Superior temporal gyrus (tissue), 1 donor: ENCODE results near the gene CTRL.
A peak's percentile ranks its signal among the peaks of the same experiment; 100 is the strongest.
"Not testable (repeated sequence)": the region's sequence is repeated elsewhere in the genome, so short reads cannot be mapped to it uniquely, and the experiment has no call there.

ENCODE experiments used
- DNase-seq: peaks from one replicate; pipeline ENCODE4 v3.0.0-alpha.2; 2016; ENCODE audit errors: extremely low spot score

Gene CTRL

DNA sequence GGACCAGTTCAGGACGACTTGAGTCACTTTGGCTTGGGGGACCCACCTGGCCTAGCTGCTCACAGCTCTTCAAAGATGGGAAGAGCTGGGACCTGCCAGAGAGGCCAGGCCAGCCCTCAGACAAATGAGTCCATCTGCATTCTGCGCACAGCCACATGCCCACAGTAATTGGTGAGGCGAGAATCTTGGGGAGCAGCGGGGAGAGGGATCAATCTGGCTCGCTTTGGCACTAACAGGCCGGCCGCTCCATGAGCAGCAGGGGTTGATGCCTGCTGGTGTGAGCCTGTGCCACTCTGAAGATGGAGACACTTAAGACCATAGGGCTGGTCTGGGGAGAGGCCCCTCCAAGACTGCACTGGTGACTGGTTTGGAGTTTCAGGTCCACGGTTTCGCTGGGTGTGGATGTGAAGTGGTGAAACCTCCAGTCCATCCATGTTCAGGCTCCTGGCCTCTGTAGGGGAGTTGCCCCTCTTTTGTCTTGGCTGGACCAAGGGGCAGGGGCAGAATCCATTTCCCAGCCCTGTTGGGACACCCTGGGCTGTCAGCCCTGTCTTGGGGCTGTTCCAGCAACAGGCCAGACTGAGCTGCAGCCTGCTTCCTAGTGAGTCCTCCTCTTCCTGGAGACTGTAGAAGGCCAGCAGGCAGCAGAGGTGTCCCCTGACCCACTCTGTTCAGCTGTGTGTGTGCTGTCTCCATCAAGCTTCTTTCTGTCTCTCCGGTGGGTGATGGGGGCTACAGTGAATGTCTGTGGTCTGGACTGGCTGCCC, 7.3 kb downstream of the CTRL start:
- no peak for DNase-seq

DNA sequence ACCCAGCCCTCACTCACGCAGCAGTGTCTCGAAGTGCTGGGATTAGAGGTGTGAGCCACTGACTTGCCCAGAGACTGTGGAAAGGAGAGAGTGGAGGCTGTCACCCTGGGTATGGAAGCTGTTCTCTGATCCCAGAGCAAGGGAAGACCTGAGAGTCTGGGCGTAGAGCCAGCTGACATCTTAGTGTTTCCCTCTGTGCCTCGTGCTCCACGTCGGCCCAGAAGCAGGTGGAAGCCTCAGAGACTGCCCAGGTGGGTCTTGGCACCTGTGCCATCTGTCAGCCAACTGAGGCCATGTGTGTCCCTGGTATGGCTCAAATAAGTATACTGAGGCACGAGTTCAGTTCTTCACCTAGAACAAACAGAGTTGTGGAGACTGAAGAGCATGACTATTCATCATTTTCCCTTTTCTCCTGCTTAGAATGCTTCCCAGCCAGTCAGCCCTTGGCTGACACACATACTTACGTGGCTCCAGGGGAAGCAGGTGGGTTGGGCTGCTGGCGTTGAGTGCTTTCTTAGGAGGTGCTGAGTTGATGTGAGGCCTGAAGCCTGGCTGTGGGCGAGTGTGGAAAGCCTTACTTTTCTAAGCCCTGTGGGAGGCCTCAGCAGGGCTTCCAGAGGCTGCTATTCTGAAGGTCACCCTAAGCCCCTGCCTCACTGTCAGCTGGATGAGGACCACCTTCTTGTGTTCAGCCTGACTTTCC, 8.1 kb downstream of the CTRL start:
- DNase-seq: peak; percentile 28

DNA sequence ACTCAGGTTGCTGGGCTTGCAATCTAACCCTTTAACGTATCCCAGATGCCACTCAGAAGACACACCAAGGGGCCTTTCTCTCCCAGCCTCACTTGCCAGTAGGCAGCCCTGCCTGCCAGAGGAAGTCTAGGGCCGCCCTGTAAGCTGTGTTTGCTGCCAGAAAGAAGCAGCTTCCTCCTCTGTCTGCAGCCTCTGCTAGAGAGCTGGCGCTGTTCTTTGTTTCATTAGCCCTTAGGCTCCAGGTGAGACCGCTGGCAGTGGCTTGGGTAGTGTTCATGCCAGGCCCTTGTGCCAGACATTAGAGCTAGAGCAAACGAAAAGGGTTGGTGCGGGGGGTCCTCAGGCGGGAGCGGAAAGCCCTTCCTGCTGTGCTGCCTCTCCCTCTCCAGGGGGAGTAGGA, 8.9 kb downstream of the CTRL start:
- DNase-seq: no peak

- peak; percentile 29 for DNase-seq
These were observed 9.4 kb downstream of the CTRL start for GRCh38 chr16:67922221-67922620.

- no peak for DNase-seq
These were observed 11.9 kb downstream of the CTRL start for GRCh38 chr16:67919622-67920221.

DNA sequence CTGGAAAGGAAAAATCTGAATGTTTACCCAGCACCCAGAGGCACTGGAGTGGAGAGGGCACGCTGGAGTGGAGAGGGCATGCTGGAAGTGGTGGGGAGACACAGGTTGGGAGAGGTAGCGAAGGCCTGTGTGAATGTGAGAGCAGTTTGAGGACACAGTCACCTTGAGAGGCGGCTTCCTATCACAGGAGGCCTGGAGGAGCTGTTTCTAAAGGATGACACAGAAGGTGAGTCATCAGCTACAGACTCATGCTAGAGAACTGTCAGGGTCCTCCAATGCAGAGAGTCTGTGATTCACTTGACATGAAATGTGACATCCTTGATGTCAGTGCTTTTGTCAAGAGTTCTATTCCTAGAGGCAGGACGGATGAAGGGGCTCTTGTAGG, 13.8 kb downstream of the CTRL start:
- peak; percentile 60 for DNase-seq

- peak; percentile 59 for DNase-seq
These were observed 14.4 kb downstream of the CTRL start for GRCh38 chr16:67917140-67917851.

- DNase-seq: no peak
These were observed 15.6 kb downstream of the CTRL start for GRCh38 chr16:67915831-67916723.

GRCh38 chr16:67915496-67915769, 16.2 kb downstream of the CTRL start:
- not testable (repeated sequence) for DNase-seq

- no peak for DNase-seq
These were observed 16.7 kb downstream of the CTRL start for GRCh38 chr16:67914758-67915495.

- DNase-seq: peak; percentile 92
These were observed 21.5 kb downstream of the CTRL start for GRCh38 chr16:67910158-67910557.

- no peak for DNase-seq
These were observed 22.5 kb downstream of the CTRL start for GRCh38 chr16:67909056-67909742.

DNA sequence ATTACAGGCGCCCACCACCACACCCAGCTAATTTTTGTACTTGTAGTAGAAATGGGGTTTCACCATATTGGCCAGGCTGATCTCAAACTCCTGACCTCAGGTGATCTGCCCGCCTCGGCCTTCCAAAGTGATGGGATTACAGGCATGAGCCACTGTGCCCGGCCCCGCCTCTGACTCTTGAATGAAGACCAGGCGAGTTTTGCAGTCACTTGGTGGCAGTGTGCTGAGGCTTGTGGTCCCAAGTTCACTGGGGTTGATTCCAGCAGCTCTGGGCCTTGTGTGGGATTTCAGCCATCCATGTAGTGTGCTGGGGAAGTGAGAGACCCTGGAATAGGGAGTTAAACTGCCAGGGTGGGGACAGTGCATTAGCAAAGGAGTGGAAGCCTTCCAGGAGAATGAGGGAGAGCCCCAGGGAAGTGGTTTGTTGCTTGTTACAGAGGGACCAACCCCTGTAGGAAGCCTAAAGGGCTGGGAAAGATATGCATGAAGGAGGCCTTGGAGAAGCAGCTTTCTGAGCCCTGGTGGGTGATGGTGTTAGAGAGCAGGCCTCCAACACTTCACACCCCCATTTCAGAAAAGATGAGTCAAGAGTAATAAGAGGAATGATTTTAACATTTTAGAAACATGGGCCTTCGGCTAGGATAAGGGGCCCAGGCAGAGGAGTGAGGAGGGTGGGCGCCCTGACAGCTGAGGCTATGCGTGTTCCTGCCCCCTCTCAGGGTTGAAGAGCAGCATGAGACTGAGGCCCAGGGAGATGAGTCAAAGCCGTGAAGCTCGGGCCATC, 24.1 kb downstream of the CTRL start:
- DNase-seq: no peak

DNA sequence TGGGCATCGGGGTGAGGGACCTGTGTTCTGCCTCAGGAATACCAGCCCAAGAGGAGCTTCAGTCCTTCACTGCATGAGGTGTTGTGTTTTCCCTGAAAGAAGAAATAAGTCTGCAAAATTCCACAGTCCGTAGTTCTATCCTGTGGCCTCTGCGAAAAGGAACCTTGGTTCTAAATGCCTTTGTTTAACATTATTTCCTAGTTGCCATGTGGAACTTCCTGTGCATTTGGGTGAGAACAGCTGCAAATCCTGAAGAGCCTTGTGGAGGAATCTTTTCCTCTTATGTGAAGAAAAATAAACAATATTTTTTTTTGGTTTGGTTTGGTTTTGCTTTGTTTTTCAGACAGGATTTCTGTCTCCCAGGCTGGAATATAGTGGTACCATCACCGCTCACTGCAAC, 28.8 kb downstream of the CTRL start:
- DNase-seq: no peak

GRCh38 chr16:67901734-67902133, 29.9 kb downstream of the CTRL start:
- DNase-seq: no peak

DNA sequence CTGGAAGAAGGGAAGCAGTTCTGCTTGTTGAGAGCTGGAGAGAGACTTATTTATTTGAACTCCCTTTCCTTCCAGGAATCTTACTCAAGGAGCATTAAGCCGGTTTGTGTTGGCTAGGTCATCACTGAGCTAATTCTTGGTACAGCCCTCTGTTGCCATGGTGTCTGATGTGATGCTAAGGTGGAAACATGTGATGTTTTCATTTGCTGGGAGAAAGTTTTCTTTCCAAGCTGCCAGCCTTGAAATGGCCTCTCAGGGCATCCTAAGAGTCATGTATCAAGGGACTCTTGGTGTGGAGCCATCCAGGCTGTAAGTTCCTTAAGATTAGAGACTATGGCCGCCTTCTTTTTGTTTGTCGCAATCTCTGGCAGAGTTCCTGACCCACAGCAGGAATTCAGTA, 34.4 kb downstream of the CTRL start:
- no peak for DNase-seq

DNA sequence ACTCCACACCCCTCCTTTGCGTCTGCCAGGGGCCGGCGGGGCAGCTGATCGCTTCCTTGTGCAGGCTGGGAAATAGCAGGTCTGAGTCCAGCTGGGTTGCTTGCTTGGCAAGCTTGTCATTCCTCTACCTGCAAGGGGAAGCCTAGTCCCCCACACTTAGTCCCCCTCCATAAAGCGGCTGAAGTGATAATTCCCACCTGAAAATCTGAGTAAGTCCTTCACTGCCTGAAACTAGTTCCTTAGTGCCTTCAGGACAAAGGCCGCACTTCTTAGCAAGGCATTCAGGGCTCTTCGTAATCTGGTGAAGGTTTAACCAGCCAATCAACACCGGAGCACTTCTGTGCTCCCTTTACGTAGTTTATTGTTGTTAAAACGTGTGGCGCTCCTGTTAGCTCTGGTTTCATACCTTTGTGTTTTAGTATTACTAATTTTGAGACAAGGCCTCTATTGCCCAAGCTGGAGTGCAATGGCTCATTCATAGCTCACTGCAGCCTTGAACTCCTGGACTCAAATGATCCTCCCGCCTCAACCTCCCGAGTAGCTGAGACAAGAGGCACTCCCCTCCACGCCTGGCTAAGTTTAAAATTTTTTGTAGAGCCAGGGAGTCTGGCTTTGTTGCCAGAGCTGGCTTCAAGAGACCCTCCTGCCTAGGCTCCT, 37.8 kb downstream of the CTRL start:
- no peak for DNase-seq

- DNase-seq: peak; percentile 95
These were observed 38.5 kb downstream of the CTRL start, which contains the start of gene PSKH1 for GRCh38 chr16:67892899-67893742. Gene PSKH1, plus strand, starts transcription at chr16:67893254. Its CDS starts 15,496 bp downstream, at chr16:67908750.
